RCC 7860 (cell line): Measurements from ENCODE around the gene HSDL2.
"Not testable (repeated sequence)": the region's sequence is repeated elsewhere in the genome, so short reads cannot be mapped to it uniquely, and the experiment has no call there.

Experiments
- DNase-seq: peaks from one replicate; pipeline ENCODE4 v3.0.0-alpha.2; 2015; ENCODE audit warnings: low spot score
- FAIRE-seq: peaks from 2 replicates; lab custom pipeline; 2012; peaks lifted over from hg19 to GRCh38; lab: Jason Lieb, UNC

HSDL2 gene

DNA sequence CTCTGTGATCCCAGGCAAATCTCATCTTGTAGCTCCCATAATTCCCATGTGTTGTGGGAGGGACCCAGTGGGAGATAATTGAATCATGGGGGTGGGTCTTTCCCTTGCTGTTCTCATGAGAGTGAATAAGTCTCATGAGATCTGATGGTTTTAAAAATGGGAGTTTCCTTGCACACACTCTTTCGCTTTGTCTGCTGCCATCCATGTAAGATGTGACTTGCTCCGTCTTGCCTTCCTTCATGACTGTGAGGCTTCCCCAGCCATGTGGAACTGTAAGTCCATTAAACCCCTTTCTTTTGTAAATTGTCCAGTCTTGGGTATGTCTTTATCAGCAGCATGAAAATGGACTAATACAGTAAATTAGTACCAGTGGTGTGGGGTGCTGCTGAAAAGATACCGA, 14.7 kb upstream of the HSDL2 start:
- FAIRE-seq, DNase-seq: not testable (repeated sequence)

DNA sequence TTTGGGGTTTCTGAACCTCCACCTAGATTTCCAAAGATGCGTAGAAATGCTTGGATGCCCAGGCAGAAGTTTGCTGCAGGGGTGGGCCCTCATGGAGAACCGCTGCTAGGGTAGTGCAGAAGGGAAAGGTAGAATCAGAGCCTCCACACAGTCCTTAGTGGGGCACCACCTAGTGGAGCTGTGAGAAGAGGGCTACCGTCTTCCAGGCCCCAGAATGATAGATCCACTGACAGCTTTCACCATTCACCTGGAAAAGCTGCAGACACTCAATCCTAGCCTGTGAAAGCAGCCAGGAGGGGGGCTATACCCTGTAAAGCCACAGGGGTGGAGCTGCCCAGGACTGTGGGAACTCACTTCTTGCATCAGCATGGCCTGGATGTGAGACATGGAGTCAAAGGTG, 13.3 kb upstream of the HSDL2 start:
- DNase-seq, result no peak
- no peak for FAIRE-seq

DNA sequence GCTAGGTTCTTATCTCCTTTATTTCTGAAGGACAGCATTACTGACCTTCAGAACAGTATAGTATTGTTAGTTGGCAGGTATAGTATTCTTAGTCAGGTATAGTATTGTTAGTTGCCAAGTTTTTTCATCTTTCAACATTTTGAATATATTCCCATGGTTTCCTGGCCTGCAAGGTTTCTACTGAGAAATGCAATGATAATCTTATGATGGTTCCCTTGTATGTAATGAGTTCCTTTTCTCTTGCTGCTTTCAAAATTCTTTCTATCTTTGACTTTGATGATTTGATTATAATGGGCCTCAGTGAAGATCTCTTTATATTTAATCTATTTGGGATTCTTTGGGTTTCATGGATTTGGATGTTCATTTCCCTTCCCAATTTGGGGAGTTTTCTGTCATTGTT, 12.4 kb upstream of the HSDL2 start:
- no peak for FAIRE-seq
- no peak for DNase-seq

DNA sequence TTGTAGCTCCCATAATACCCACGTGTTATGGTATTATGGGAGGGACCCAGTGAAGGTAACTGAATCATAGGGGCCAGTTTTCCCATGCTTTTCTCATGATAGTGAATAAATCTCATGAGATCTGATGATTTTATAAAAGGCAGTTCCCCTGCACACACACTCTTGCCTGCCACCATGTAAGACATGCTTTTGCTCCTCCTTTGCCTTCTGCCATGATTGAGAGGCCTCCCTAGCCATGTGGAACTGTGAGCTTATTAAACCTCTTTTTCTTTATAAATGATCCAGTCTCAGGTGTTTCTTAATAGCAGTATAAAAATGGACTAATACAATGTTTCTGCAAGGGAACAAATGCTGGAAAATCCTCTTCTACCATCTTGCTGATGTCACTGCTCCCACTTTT, 10.1 kb upstream of the HSDL2 start:
- no peak for DNase-seq
- FAIRE-seq, result no peak

DNA sequence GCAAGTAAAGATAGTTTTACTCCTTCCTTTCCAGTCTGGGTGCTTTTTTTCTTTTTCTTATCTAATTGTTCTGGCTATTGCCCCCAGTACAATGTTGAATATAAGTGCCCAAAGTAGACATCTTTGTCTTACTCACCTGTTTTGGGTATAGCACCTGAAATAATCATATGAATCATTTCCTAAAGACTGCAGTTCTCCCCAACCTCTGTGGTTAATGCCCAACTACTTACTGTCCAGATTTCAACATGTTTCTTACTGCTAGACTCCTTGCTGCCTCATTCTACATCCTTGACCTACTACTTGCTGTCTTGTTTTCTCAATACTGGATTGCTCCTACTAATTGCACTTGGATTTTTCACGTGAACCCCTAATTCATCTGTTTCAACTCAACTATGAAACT, 8.8 kb upstream of the HSDL2 start:
- DNase-seq (no peak), FAIRE-seq (no peak)

DNA sequence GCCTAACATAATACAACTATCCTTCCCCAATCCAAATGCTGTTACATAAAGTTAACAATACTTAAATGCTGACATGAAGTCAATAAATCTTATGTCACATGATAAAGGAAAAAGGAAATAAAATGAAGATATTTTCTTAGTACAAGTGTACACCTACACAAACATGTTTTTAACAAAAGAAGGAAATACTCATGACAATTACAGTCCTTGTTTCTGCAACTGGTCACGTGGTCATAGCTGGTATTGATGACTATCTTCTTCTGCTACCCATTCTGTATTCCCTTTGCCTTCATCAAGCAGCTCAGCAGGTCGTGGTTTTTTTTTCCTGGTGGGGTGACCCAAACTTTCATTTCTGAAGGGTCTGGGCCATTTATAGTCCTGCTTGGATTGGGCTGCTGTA, 6.2 kb upstream of the HSDL2 start:
- FAIRE-seq, DNase-seq: not testable (repeated sequence)

DNA sequence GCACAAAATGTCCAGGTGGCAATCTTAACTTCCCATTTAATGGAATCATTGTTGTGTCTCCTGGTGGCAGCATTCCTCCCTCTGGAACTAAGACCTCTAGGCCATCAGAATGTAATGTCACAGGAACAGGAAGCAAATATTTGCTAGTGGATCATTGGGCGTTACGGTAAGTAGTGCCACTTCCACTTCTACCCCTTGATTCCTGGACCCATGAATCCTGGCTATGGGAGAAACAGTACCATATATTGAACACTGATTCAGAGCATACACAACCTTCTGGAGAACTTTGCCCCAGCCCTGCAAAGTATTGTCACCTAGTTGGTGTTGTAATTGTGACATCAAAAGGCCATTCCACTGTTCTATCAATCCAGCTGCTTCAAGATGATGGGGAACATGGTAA, 5.7 kb upstream of the HSDL2 start:
- not testable (repeated sequence) for DNase-seq, FAIRE-seq

DNA sequence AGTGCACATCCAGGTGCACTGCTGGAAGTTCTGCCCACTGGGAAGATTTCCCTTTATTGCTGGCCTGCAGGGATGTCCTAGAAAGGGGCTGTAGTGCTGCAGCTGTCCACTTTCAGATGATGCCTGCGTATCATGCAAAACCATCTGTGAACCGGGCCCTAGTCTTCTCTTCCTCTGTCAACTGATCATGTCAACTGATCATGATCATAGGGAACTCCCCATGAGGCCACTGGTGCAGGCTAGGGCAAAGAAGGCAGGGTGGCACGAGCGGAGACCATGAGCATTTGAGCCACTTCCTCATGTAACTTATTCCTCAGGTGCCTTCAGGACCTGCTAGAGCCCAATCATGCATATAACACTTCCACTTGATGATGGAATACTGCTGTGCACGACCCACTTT, 4.5 kb upstream of the HSDL2 start:
- DNase-seq (no peak), FAIRE-seq (no peak)

DNA sequence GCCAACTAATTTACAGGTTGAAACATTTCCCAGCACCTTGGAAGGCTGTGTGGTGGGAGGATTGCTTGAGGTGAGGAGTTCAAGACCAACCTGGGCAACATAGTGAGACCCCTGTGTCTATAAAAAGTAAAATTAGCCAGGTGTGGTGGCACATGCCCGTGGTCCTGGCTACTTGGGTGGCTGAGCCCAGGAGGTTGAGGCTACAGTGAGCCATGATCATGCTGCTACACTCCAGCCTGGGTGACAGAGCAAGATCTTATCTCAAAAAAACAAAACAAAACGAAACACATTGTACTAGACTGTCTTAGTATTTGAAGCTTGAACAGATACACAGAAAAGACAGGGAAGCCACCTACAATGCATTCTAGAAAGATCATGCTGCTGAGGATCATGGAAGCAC, 2.8 kb upstream of the HSDL2 start:
- no peak for DNase-seq
- no peak for FAIRE-seq

DNA sequence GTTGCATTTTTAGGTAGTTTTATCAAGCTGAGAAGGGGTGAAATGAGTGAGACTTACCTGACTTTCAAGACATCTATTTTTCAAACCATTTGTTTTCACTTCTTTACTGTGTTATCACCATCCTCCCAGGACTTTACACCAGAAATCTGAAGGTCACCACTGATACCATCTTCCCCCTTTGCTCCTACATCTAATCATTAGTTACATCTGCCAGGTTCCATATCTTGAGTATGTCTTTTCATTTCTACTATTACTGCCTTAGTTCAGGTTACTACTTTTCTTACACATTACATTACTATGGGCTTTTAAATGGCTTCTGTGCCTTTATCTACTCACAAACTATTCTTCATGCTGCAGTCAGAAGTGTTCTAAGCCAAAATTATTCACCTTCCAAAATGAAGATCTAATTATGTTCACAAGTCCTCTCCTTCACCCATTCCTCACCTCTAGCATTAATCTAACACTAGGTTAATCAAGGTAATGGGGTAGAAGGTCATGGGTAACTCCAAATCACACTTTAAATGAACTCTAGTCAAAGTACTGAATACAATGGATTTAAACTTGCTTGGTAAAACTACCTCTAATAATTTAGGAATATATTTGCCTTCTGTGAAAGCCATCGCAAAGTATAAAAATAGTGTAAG, 2.1 kb upstream of the HSDL2 start:
- FAIRE-seq (no peak), DNase-seq (no peak)

DNA sequence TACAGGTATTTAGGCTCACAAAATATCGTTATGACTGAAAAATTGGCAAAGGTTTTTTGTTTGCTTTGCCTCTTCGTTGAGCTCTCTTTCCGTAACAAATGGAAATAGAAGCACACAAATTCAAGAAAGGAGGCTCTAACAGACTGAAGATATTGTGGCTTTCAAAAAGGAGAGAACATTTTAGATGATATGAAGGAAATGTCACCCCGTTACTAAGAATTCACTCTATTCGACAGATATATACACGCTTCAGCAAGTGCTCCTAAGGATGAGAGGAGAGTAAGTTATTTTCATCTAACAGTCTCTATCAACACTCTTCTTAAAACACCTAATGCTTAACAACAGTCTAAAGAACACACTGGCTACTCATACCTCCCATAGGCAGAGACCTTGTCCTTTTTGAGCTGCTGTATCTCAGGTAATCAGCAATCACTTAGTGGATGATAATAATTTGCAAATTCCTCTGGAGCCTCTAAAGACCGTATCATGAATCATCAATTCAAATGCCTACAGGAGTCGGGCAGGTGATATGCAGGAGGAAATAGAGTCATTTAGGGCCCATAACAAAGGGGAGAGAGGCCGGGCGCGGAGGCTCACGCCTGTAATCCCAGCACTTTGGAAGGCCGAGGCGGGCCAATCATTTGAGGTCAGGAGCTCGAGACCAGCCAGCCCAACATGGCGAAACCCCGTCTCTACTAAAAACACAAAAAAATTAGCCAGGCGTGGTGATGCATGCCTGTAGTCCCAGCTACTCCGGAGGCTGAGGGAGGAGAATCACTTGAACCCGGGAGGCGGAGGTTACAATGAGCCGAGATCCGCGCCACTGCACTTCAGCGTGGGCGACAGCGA, 1.4 kb upstream of the HSDL2 start:
- peak; percentile 23 for DNase-seq
- FAIRE-seq, result no peak

DNA sequence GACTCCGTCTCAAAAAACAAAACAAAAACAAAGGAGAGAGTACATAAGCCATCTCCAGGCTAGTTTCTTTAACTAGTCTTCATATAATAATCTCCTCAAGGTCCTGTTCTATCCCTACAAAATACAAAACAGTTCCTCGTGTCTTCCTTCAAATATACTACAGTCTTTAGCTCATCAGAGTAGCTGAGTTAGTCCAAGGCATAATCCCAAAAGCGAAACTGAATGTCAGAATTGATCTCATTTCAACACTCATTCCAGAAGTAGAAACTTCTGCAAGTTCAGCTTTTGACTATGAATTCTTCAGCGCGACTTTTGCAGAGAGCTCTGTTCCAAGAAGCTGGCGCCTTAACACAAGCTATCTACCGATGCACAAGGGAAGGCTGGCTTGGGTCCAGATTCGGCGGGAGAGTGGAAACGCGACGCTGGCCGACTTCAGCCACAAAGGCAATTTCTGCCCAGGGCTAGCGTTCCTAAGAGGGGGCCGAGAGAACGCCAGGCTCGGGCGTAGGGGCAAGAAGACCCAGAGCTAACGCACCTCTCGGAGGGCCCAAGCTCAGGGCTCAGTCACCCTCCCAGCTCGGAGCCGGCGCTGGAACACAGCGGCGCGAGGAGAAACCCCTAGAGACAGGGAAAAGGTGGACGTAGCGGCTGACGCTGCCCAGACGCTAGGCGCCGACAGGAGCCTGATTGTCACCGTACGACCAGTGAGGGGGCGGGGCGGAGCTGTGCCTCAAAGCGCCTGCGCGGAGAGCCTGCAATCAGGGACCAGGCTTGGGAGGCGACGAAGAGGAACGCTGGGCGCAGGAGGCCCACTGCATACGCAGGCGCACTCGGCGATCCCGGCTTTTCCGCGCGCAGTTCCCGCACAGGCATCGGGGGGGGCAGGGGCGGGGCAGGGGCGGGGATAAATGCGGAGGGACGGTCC, 469 bp upstream of the HSDL2 start:
- FAIRE-seq, result peak; percentile 66

DNA sequence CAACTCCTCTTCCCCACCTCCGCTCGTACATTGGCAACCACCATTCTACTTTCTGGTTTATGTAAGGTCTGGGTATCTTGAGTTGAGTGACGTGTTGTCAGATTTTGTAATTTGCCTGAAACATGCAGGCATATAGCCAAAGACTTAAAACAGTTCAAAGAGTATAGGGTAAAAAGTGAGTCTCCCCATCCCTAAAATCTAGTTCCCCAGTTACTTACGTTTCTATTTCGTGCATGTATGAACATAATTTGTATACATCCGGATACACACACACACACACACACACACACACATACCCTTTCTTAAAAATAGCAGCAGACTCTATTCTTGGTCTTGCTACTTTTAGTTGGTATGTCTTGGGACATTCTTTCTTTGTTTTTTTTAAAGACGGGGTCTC, 915 bp downstream of the HSDL2 start:
- DNase-seq (peak; percentile 13), FAIRE-seq (no peak)

More for the DNA sequence above, 469 bp upstream of the HSDL2 start:
- DNase-seq, result peak; percentile 98

DNA sequence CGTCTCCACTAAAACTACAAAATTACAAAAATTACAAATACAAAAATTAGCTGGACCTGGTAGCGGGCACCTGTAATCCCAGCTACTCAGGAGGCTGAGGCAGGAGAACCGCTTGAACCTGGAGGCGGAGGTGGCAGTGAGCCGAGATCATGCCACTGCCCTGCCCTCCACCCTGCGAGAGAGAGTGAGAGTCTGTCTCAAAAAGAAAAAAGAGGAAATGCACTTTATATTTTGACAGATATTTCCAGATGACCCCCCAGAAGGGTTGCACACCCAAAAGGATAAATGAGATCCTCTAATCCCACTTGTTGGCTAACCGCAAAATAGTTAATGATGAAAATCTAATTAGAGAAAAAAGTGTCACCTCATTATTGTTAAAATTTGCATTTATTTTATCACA, 2.2 kb downstream of the HSDL2 start:
- DNase-seq (no peak), FAIRE-seq (no peak)

DNA sequence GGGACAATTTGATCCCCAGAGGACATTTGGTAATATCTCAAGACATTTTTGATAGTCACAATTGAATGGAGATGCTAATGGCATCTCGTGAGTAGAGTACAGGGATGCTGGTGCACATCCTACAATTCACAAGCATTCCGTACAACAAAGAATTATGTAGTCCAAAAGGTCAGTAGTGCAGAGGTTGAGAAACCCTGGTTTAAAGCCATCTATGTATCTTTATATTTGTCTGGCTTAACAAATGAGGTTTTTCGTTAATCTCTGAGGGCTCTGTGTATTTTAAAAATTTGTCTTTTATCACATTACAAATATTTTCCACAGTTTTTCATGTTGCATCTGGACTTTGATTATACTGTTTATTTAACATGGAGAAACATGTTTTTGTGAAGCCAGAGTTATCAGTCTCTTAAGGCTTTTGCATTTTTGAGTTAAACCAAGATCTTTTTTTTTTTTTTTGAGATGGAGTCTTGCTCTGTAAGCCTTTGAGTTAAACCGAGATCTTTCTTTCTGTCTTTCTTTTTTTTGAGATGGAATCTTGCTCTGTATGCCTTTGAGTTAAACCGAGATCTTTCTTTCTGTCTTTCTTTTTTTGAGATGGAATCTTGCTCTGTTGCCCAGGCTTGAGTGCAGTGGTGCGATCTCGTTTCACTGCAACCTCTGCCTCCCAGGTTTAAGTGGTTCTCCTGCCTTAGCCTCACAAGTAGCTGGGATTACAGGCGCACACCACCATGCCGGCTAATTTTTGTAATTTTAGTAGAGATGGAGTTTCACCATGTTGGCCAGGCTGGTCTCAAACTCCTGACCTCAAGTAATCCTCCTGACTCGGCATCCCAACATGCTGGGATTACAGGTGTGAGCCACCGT, 2.8 kb downstream of the HSDL2 start:
- FAIRE-seq, result no peak
- DNase-seq, result no peak

DNA sequence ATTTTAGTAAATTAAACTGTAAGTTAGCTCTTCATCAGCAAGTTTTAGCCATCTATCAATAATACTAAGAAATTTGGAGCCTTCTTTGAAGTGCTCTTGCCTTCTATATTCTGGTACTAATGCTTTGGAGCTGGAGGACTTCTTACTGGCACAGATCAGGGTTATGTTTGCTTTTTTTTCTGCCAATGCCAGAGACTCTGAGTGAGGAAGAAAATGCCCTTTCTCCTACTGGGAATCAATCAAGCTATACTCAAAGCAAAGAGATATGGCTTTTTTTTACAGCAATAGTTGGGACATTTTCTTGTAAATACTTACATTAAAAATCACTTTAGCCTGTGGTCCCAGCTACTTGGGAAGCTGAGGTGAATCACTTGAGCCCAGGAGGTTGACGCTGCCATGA, 4.3 kb downstream of the HSDL2 start:
- no peak for FAIRE-seq
- no peak for DNase-seq

DNA sequence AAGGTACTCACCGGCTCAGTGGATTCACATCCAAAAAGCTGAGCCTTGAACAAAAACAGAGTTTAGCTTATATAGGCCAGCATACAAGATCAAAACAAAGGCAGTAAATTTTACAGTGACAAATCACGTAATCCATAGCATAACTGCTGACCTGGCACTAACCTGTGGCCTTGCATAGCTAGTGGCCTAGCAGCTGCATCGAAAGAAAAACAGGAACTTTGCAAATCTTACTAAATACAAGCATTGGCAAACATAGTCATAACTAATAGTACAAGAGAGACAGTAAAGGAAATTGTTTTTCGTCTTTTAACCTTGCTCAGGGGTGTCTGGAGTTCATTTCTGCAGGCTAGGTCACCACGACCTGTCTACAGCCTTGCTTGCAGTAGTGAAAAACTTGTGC, 4.8 kb downstream of the HSDL2 start:
- FAIRE-seq (no peak), DNase-seq (no peak)

DNA sequence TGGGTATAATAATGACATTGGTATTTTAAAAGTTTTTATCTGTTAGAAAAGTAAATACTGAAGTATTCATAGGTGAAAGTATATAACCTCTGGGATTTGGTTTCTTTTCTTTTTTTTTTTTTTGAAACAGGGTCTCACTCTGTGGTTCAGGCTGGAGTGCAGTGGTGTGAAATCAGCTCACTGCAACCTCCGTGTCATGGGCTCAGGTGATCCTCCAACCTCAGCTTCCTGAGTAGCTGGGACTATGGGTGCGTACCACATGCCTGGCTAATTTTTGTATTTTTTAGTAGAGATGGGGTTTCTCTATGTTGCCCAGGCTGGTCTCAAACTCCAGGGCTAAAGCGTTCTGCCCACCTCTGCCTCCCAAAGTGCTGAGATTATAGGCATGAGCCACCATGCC, 7.2 kb downstream of the HSDL2 start:
- no peak for FAIRE-seq
- no peak for DNase-seq

DNA sequence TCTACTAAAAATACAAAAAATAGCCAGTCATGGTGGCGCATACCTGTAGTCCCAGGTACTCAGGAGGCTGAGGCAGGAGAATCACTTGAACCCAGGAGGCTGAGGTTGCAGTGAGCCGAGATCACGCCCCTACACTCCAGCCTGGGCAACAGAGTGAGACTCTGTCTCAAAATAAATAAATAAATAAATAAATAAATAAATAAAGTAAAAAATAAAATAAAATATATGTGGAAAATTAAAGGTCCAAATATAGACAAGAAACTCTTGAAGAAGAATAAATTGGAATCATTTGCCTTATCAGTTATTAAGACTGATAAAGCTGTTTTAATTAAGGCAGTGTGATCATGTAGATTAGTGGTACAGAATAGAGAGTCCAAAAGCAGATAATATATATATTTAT, 10.0 kb downstream of the HSDL2 start:
- not testable (repeated sequence) for FAIRE-seq, DNase-seq

DNA sequence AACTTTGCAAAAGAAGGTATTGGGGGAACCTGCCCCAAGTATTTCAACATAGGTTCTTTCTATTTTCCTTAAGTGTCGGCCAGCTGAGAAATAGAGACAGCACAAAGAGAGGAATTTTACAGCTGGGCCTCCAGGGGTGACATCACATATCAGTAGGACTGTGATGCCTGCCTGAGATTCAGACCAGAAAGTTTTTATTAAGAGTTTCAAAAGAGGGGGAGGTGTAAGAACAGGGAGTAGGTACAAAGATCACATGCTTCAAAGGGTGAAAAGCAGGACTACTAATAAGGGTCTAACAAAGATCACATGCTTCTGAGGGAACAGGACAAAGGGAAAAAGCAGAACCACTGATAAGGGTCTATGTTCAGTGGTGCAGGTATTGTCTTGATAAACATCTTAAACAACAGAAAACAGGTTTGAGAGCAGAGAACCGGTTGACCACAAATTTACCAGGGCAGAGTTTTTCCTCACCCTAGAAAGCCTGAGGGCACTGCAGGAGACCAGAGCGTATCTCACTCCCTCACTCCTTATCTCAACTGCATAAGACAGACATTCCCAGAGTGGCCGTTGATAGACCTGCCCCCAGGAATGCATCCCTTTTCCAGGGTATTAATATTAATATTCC, 12.1 kb downstream of the HSDL2 start:
- not testable (repeated sequence) for DNase-seq, FAIRE-seq
